OCI-M2 (cell line): ENCODE measurements around the gene ARHGAP31.
"Not testable (repeated sequence)": the region's sequence is repeated elsewhere in the genome, so short reads cannot be mapped to it uniquely, and the experiment has no call there.

Experiments used
- DNase-seq: peaks from one replicate; lab custom pipeline; 2025; ENCODE audit not compliant: unreplicated experiment; lab: John Stamatoyannopoulos, UW

ARHGAP31 gene

GRCh38 chr3:119294696-119295671 lies 801 bp downstream of the ARHGAP31 start:
- DNase-seq: peak; percentile 6

- no peak for DNase-seq
These were observed 1.9 kb downstream of the ARHGAP31 start for GRCh38 chr3:119295816-119296726.

GRCh38 chr3:119296727-119297122 lies 2.5 kb downstream of the ARHGAP31 start:
- DNase-seq: no peak

- DNase-seq: no peak
These were observed 3.0 kb downstream of the ARHGAP31 start for GRCh38 chr3:119297169-119297568.

- no peak for DNase-seq
These were observed 4.4 kb downstream of the ARHGAP31 start for GRCh38 chr3:119298565-119298941.

- no peak for DNase-seq
These were observed 6.8 kb downstream of the ARHGAP31 start for GRCh38 chr3:119300991-119301391.

GRCh38 chr3:119301662-119302061 lies 7.5 kb downstream of the ARHGAP31 start:
- no peak for DNase-seq

GRCh38 chr3:119302697-119303551 lies 8.7 kb downstream of the ARHGAP31 start:
- no peak for DNase-seq

GRCh38 chr3:119304201-119304713 lies 10.1 kb downstream of the ARHGAP31 start:
- DNase-seq: no peak

GRCh38 chr3:119305286-119305685 lies 11.1 kb downstream of the ARHGAP31 start:
- DNase-seq: no peak

GRCh38 chr3:119306378-119306777 lies 12.2 kb downstream of the ARHGAP31 start:
- DNase-seq: not testable (repeated sequence)

GRCh38 chr3:119308355-119308754 lies 14.2 kb downstream of the ARHGAP31 start:
- no peak for DNase-seq

GRCh38 chr3:119309591-119309990 lies 15.4 kb downstream of the ARHGAP31 start:
- DNase-seq: no peak

GRCh38 chr3:119310071-119310470 lies 15.9 kb downstream of the ARHGAP31 start:
- no peak for DNase-seq

GRCh38 chr3:119311081-119311925 lies 17.1 kb downstream of the ARHGAP31 start:
- no peak for DNase-seq

GRCh38 chr3:119313461-119313860 lies 19.3 kb downstream of the ARHGAP31 start:
- no peak for DNase-seq

- DNase-seq: no peak
These were observed 20.6 kb downstream of the ARHGAP31 start for GRCh38 chr3:119314821-119315220.

- DNase-seq: no peak
These were observed 21.6 kb downstream of the ARHGAP31 start for GRCh38 chr3:119315600-119316312.

- no peak for DNase-seq
These were observed 22.1 kb downstream of the ARHGAP31 start for GRCh38 chr3:119316313-119316670.
